Measurements from ENCODE around the gene HMX1.

- TF ChIP-seq POLR2A (IDR thresholded peaks at IDR 0.05) (no peak), CTCF (IDR thresholded peaks at IDR 0.05) (no peak)
These were observed 25.5 kb downstream of the HMX1 start for GRCh38 chr4:8846046-8846720.
